Nephron (organoid): Measurements from ENCODE around the gene BCAS4.

Experiments
- H3K27ac Mint-ChIP-seq, 3 experiments: 2 replicates each; pipeline ENCODE4 v1.8.0; 2020; ENCODE audit warnings: mixed read lengths in 3 of 3, mild to moderate bottlenecking in 2 of 3, moderate library complexity in 1 of 3
- H3K27me3 Mint-ChIP-seq: 2 replicates; pipeline ENCODE4 v1.8.0; 2021; ENCODE audit warnings: low read depth, mild to moderate bottlenecking, moderate library complexity, mixed read lengths
- H3K36me3 Mint-ChIP-seq: 2 replicates; pipeline ENCODE4 v1.8.0; 2020; ENCODE audit warnings: low read depth, mixed read lengths
- H3K4me1 Mint-ChIP-seq: 2 replicates; pipeline ENCODE4 v1.8.0; 2020; ENCODE audit warnings: mixed read lengths
- H3K4me3 Mint-ChIP-seq, 3 experiments: 2 replicates each; pipeline ENCODE4 v1.8.0; 2020; ENCODE audit warnings: mild to moderate bottlenecking in 3 of 3, mixed read lengths in 3 of 3, moderate library complexity in 2 of 3
- H3K9me3 Mint-ChIP-seq: 2 replicates; pipeline ENCODE4 v1.8.0; 2020; ENCODE audit warnings: mixed read lengths
- CTCF ChIP-seq, 3 experiments: fragments of 200-600 bp; sonication (generic); IDR thresholded peaks; one replicate each; pipeline ENCODE4 v1.5.0; 2021; ENCODE audit warnings: antibody characterized with exemption in 3 of 3; ENCODE audit not compliant: unreplicated experiment in 3 of 3

Gene BCAS4

GRCh38 chr20:50916257-50916656 is 121.4 kb downstream of the BCAS4 start:
- Mint-ChIP-seq H3K9me3 (no peaks in the 10 kb centered on the region), H3K27me3 (no peaks in the 10 kb centered on the region), H3K4me3 (no peak overlapping the region), H3K4me1 (peaks cover 68% of the 10 kb centered on the region), H3K27ac (peak overlapping the region; percentile 4 to 67 (median 32)), H3K36me3 (peaks cover 42% of the 10 kb centered on the region)
- no peak for TF ChIP-seq CTCF (IDR thresholded peaks at IDR 0.05; ENCODE audit: unreplicated experiment in 3 of 3)

- no peaks in the 10 kb centered on the region for H3K27me3 Mint-ChIP-seq
- H3K4me1 Mint-ChIP-seq = peaks cover 68% of the 10 kb centered on the region
- no peak for TF ChIP-seq CTCF (IDR thresholded peaks at IDR 0.05; ENCODE audit: unreplicated experiment in 3 of 3)
- H3K9me3 Mint-ChIP-seq = no peaks in the 10 kb centered on the region
- H3K36me3 Mint-ChIP-seq = peaks cover 37% of the 10 kb centered on the region
- H3K27ac Mint-ChIP-seq = peak overlapping the region; percentile 17 to 79 (median 32)
- H3K4me3 Mint-ChIP-seq = no peak overlapping the region
Measured at GRCh38 chr20:50916934-50917333, 122.1 kb downstream of the BCAS4 start.

- TF ChIP-seq CTCF (IDR thresholded peaks at IDR 0.05; ENCODE audit: unreplicated experiment in 3 of 3) = no peak
- no peaks in the 10 kb centered on the region for H3K27me3 Mint-ChIP-seq
- H3K27ac Mint-ChIP-seq = peak overlapping the region; percentile 16 to 53 (median 31)
- H3K9me3 Mint-ChIP-seq = no peaks in the 10 kb centered on the region
- peaks cover 37% of the 10 kb centered on the region for H3K36me3 Mint-ChIP-seq
- H3K4me3 Mint-ChIP-seq = no peak overlapping the region
- peaks cover 75% of the 10 kb centered on the region for H3K4me1 Mint-ChIP-seq
Measured at GRCh38 chr20:50918403-50918802, 123.5 kb downstream of the BCAS4 start.

- Mint-ChIP-seq H3K36me3 (peaks cover 32% of the 10 kb centered on the region), H3K4me1 (peaks cover 69% of the 10 kb centered on the region), H3K4me3 (no peak overlapping the region), H3K27me3 (no peaks in the 10 kb centered on the region), H3K27ac (peak overlapping the region in 2 of 3 experiments; percentile 30 to 72), H3K9me3 (no peaks in the 10 kb centered on the region)
- TF ChIP-seq CTCF (IDR thresholded peaks at IDR 0.05; ENCODE audit: unreplicated experiment in 3 of 3) = no peak
Measured at GRCh38 chr20:50919567-50919966, 124.7 kb downstream of the BCAS4 start.

GRCh38 chr20:50920997-50921396 is 126.1 kb downstream of the BCAS4 start:
- TF ChIP-seq CTCF (IDR thresholded peaks at IDR 0.05; ENCODE audit: unreplicated experiment in 3 of 3) = no peak
- Mint-ChIP-seq H3K27ac (no peak overlapping the region), H3K4me1 (peaks cover 69% of the 10 kb centered on the region), H3K9me3 (no peaks in the 10 kb centered on the region), H3K4me3 (no peak overlapping the region), H3K27me3 (no peaks in the 10 kb centered on the region), H3K36me3 (peaks cover 44% of the 10 kb centered on the region)

- no peak overlapping the region for H3K4me3 Mint-ChIP-seq
- H3K36me3 Mint-ChIP-seq = peaks cover 50% of the 10 kb centered on the region
- H3K4me1 Mint-ChIP-seq = peaks cover 67% of the 10 kb centered on the region
- no peaks in the 10 kb centered on the region for H3K9me3 Mint-ChIP-seq
- no peak for TF ChIP-seq CTCF (IDR thresholded peaks at IDR 0.05; ENCODE audit: unreplicated experiment in 3 of 3)
- H3K27ac Mint-ChIP-seq = no peak overlapping the region
- H3K27me3 Mint-ChIP-seq = no peaks in the 10 kb centered on the region
Measured at GRCh38 chr20:50921803-50922501, 127.1 kb downstream of the BCAS4 start.
